GM21717 (cell line): ENCODE data around the gene CHRNA5.

ENCODE experiments used
- ATAC-seq: cut with Tn5 transposase; IDR thresholded peaks from one replicate; pipeline ENCODE4 v1.9.1; 2021; ENCODE audit warnings: mild to moderate bottlenecking, moderate library complexity; ENCODE audit not compliant: unreplicated experiment

CHRNA5 gene

GRCh38 chr15:78619022-78619950 is 54.0 kb downstream of the CHRNA5 start:
- ATAC-seq, result no peak

GRCh38 chr15:78620021-78620526 is 54.8 kb downstream of the CHRNA5 start:
- no peak for ATAC-seq

- ATAC-seq, result no peak
These were observed 55.5 kb downstream of the CHRNA5 start, which contains the start of gene CHRNA3 for GRCh38 chr15:78620527-78621421. Gene CHRNA3 (minus strand): TSS chr15:78620996. CDS start chr15:78620794, 202 bp downstream.

GRCh38 chr15:78621810-78622402 is 56.6 kb downstream of the CHRNA5 start:
- ATAC-seq, result no peak

GRCh38 chr15:78623786-78624497 is 58.6 kb downstream of the CHRNA5 start:
- ATAC-seq, result no peak

- no peak for ATAC-seq
These were observed 59.6 kb downstream of the CHRNA5 start for GRCh38 chr15:78624651-78625590.

GRCh38 chr15:78625606-78626280 is 60.4 kb downstream of the CHRNA5 start:
- ATAC-seq, result no peak

GRCh38 chr15:78626381-78626995 is 61.2 kb downstream of the CHRNA5 start:
- no peak for ATAC-seq

GRCh38 chr15:78627348-78627747 is 62.0 kb downstream of the CHRNA5 start:
- ATAC-seq, result no peak

GRCh38 chr15:78628227-78628626 is 62.9 kb downstream of the CHRNA5 start:
- no peak for ATAC-seq

- ATAC-seq, result no peak
These were observed 63.9 kb downstream of the CHRNA5 start for GRCh38 chr15:78629031-78629715.

GRCh38 chr15:78629716-78630065 is 64.4 kb downstream of the CHRNA5 start:
- no peak for ATAC-seq

GRCh38 chr15:78630886-78631633 is 65.7 kb downstream of the CHRNA5 start:
- ATAC-seq, result no peak

- no peak for ATAC-seq
These were observed 68.0 kb downstream of the CHRNA5 start for GRCh38 chr15:78633348-78633747.

GRCh38 chr15:78634210-78635145 is 69.2 kb downstream of the CHRNA5 start:
- no peak for ATAC-seq

- no peak for ATAC-seq
These were observed 70.0 kb downstream of the CHRNA5 start for GRCh38 chr15:78635346-78635745.
